Fibroblast of villous mesenchyme (primary cell): ENCODE results near the gene IGF2R. TPM values are rescaled to one million over a fixed set of nuclear protein-coding genes. Genes with fewer than 3 reads are reported as not detected.

Source experiments
- DNase-seq: peaks from one replicate; pipeline ENCODE4 v3.0.0-alpha.2; 2010; ENCODE audit warnings: low read depth
- H3K4me3 ChIP-seq: 2 replicates; pipeline ENCODE4 v1.5.1; 2011; ENCODE audit warnings: low read depth, mild to moderate bottlenecking, low read length
- CTCF ChIP-seq: IDR thresholded peaks from 2 replicates; pipeline ENCODE4 v1.5.1; 2012; ENCODE audit warnings: low read depth, mild to moderate bottlenecking, low read length; ENCODE audit not compliant: insufficient read depth
- total RNA-seq: library from RNA; depleted of rRNA; stranded (reverse); fragments of >200 nt; gene quantifications from 2 replicates; pipeline ENCODE4 v1.2.3, GENCODE V29; 2012

The IGF2R gene
- total RNA-seq, 1 donor: 132 TPM

- H3K4me3 ChIP-seq: no peak overlapping the region
- no peak for DNase-seq
- TF ChIP-seq CTCF: no peak
These were observed 37.0 kb upstream of the IGF2R start for GRCh38 chr6:159931846-159932245.

GRCh38 chr6:159933077-159933476 lies 35.8 kb upstream of the IGF2R start:
- H3K4me3 ChIP-seq: no peak overlapping the region
- no peak for TF ChIP-seq CTCF
- no peak for DNase-seq

- no peak overlapping the region for H3K4me3 ChIP-seq
- no peak for TF ChIP-seq CTCF
- no peak for DNase-seq
These were observed 34.7 kb upstream of the IGF2R start for GRCh38 chr6:159934181-159934580.

DNA sequence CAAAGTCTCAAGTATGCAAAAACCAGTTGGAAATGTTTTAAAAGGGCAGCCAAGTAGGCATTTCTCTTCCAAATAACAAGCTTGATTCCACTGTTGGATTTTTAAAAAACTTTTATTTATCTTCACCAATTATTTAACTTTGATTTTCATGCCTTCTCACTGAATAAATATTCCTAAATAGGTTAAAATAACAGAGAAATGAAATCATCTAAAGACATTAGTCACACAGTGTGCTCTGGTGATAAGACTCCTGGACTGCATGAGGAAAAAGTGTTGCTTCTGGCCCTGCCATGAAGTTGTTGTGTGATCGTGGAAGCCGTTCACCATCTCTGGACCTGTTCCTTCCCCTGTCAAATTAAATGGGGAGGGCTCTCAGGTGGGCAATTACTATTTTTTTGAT lies 33.8 kb upstream of the IGF2R start:
- no peak overlapping the region for H3K4me3 ChIP-seq
- TF ChIP-seq CTCF: no peak
- no peak for DNase-seq

DNA sequence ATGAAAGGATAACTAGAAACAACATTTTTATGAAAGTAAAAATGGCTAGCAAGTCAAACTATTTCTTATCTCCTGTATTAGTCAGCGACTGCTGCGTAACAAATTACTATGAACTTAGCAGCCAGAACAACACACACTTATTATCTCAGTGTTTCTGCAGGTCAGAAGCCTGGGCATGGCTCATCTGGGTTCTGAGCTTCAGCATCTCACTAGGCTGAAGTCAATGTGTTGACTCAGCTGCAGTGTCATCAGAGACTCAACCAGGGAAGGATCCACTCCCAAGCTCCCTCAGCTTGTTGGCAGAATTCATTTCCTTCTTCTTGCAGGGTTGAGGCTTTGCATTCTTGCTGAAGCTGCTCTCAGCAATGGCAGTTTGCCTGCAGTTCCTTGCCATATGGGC lies 33.2 kb upstream of the IGF2R start:
- no peak for TF ChIP-seq CTCF
- DNase-seq: no peak
- no peak overlapping the region for H3K4me3 ChIP-seq

- H3K4me3 ChIP-seq: no peak overlapping the region
- TF ChIP-seq CTCF: no peak
- no peak for DNase-seq
These were observed 29.3 kb upstream of the IGF2R start for GRCh38 chr6:159939591-159940016.

GRCh38 chr6:159941286-159942113 lies 27.4 kb upstream of the IGF2R start:
- DNase-seq: peak; percentile 53
- peak; percentile 50 for TF ChIP-seq CTCF

More at GRCh38 chr6:159941286-159942113, 27.4 kb upstream of the IGF2R start:
- no peak overlapping the region for H3K4me3 ChIP-seq
